Stimulated activated naive B cell treated with anti-CD40 and anti-IgM and Interleukin-4, amounts not matched to agents 10 μg/mL and 1 μg/mL and 100 μg/mL, for 72 hours (primary cell): Measurements from ENCODE around the gene SPHK1.

ENCODE experiments used
- ATAC-seq, 2 donors: fragments of 150-1000 bp; cut with Tn5 transposase; replicated peaks; 2 replicates each; pipeline ENCODE4 v1.10.0; 2021; ENCODE audit warnings: moderate library complexity in 1 of 2
- DNase-seq: peaks from one replicate; pipeline ENCODE4 v3.0.0; 2021
- H3K27ac Mint-ChIP-seq: one replicate; pipeline ENCODE4 v1.8.0; 2022; ENCODE audit warnings: mild to moderate bottlenecking, mixed read lengths
- H3K27me3 Mint-ChIP-seq, 2 donors: one replicate each; pipeline ENCODE4 v1.8.0; 2022; ENCODE audit warnings: mixed read lengths in 2 of 2
- H3K36me3 Mint-ChIP-seq, 2 donors: one replicate each; pipeline ENCODE4 v1.8.0; 2022; ENCODE audit warnings: mixed read lengths in 2 of 2, mild to moderate bottlenecking in 1 of 2
- H3K4me1 Mint-ChIP-seq, 2 donors: one replicate each; pipeline ENCODE4 v1.8.0; 2022; ENCODE audit warnings: mixed read lengths in 2 of 2, mild to moderate bottlenecking in 1 of 2
- H3K4me3 Mint-ChIP-seq, 2 donors: one replicate each; pipeline ENCODE4 v1.8.0; 2022; ENCODE audit warnings: mild to moderate bottlenecking in 2 of 2, mixed read lengths in 2 of 2, moderate library complexity in 1 of 2
- H3K9me3 Mint-ChIP-seq, 2 donors: one replicate each; pipeline ENCODE4 v1.8.0; 2022; ENCODE audit warnings: mixed read lengths in 2 of 2, mild to moderate bottlenecking in 1 of 2

SPHK1 gene

GRCh38 chr17:76417499-76418143 is 33.2 kb downstream of the SPHK1 start:
- ATAC-seq: peak in 1 of 2 donors; percentile 19
- Mint-ChIP-seq H3K27ac (peak overlapping the region; percentile 73), H3K4me1 (peaks cover 48 to 78% of the 10 kb centered on the region in 2 donors), H3K36me3 (peaks cover 16 to 34% of the 10 kb centered on the region in 2 donors), H3K27me3 (no peaks in the 10 kb centered on the region), H3K4me3 (peak overlapping the region in 1 of 2 donors; percentile 19), H3K9me3 (no peaks in the 10 kb centered on the region)
- DNase-seq: no peak

GRCh38 chr17:76419576-76420260 is 35.3 kb downstream of the SPHK1 start:
- Mint-ChIP-seq H3K36me3 (peaks cover 17 to 38% of the 10 kb centered on the region in 2 donors), H3K27me3 (no peaks in the 10 kb centered on the region), H3K9me3 (no peaks in the 10 kb centered on the region), H3K4me1 (peaks cover 47 to 70% of the 10 kb centered on the region in 2 donors), H3K27ac (no peak overlapping the region), H3K4me3 (no peak overlapping the region)
- DNase-seq (no peak), ATAC-seq (no peak)

- H3K27ac Mint-ChIP-seq: peak overlapping the region; percentile 43
- DNase-seq (no peak), ATAC-seq (no peak)
- H3K36me3 Mint-ChIP-seq: peaks cover 19 to 42% of the 10 kb centered on the region in 2 donors
- H3K4me3 Mint-ChIP-seq: no peak overlapping the region
- H3K4me1 Mint-ChIP-seq: peaks cover 47 to 69% of the 10 kb centered on the region in 2 donors
- no peaks in the 10 kb centered on the region for H3K27me3 Mint-ChIP-seq
- H3K9me3 Mint-ChIP-seq: no peaks in the 10 kb centered on the region
Observed at GRCh38 chr17:76420356-76421043, 36.1 kb downstream of the SPHK1 start.

- Mint-ChIP-seq H3K27me3 (no peaks in the 10 kb centered on the region), H3K36me3 (peaks cover 22 to 46% of the 10 kb centered on the region in 2 donors), H3K27ac (peak overlapping the region; percentile 43), H3K4me3 (no peak overlapping the region), H3K9me3 (no peaks in the 10 kb centered on the region), H3K4me1 (peaks cover 52 to 74% of the 10 kb centered on the region in 2 donors)
- DNase-seq (no peak), ATAC-seq (no peak)
Observed at GRCh38 chr17:76421044-76421407, 36.6 kb downstream of the SPHK1 start.

GRCh38 chr17:76422406-76422805 is 38.0 kb downstream of the SPHK1 start:
- DNase-seq: no peak
- H3K27me3 Mint-ChIP-seq: no peaks in the 10 kb centered on the region
- no peak for ATAC-seq
- peaks cover 55 to 77% of the 10 kb centered on the region in 2 donors for H3K4me1 Mint-ChIP-seq
- H3K36me3 Mint-ChIP-seq: peaks cover 20 to 42% of the 10 kb centered on the region in 2 donors
- no peaks in the 10 kb centered on the region for H3K9me3 Mint-ChIP-seq
- peak overlapping the region in 1 of 2 donors; percentile 29 for H3K4me3 Mint-ChIP-seq
- H3K27ac Mint-ChIP-seq: no peak overlapping the region

GRCh38 chr17:76422860-76423259 is 38.5 kb downstream of the SPHK1 start:
- DNase-seq (no peak), ATAC-seq (no peak)
- Mint-ChIP-seq H3K27me3 (no peaks in the 10 kb centered on the region), H3K9me3 (no peaks in the 10 kb centered on the region), H3K4me1 (peaks cover 55 to 77% of the 10 kb centered on the region in 2 donors), H3K4me3 (peak overlapping the region; percentile 29 to 65), H3K27ac (peak overlapping the region; percentile 95), H3K36me3 (peaks cover 15 to 38% of the 10 kb centered on the region in 2 donors)

GRCh38 chr17:76426853-76427252 is 42.4 kb downstream of the SPHK1 start:
- Mint-ChIP-seq H3K4me1 (peaks cover 51 to 75% of the 10 kb centered on the region in 2 donors), H3K36me3 (peaks cover 9 to 18% of the 10 kb centered on the region in 2 donors), H3K9me3 (no peaks in the 10 kb centered on the region), H3K27me3 (no peaks in the 10 kb centered on the region), H3K4me3 (no peak overlapping the region), H3K27ac (no peak overlapping the region)
- ATAC-seq (no peak), DNase-seq (no peak)

- peaks cover 46 to 75% of the 10 kb centered on the region in 2 donors for H3K4me1 Mint-ChIP-seq
- H3K27ac Mint-ChIP-seq: no peak overlapping the region
- DNase-seq (no peak), ATAC-seq (peak; percentile 75 to 83)
- H3K4me3 Mint-ChIP-seq: peak overlapping the region; percentile 2 to 20
- no peaks in the 10 kb centered on the region for H3K9me3 Mint-ChIP-seq
- no peaks in the 10 kb centered on the region for H3K27me3 Mint-ChIP-seq
- peaks cover 8 to 12% of the 10 kb centered on the region in 2 donors for H3K36me3 Mint-ChIP-seq
Observed at GRCh38 chr17:76427501-76428231, 43.3 kb downstream of the SPHK1 start.

GRCh38 chr17:76428511-76428910 is 44.1 kb downstream of the SPHK1 start:
- H3K27me3 Mint-ChIP-seq: no peaks in the 10 kb centered on the region
- H3K27ac Mint-ChIP-seq: peak overlapping the region; percentile 15
- peaks cover 6 to 11% of the 10 kb centered on the region in 2 donors for H3K36me3 Mint-ChIP-seq
- peaks cover 44 to 76% of the 10 kb centered on the region in 2 donors for H3K4me1 Mint-ChIP-seq
- no peak overlapping the region for H3K4me3 Mint-ChIP-seq
- no peaks in the 10 kb centered on the region for H3K9me3 Mint-ChIP-seq
- DNase-seq (no peak), ATAC-seq (no peak)

GRCh38 chr17:76431509-76431908 is 47.1 kb downstream of the SPHK1 start:
- DNase-seq (no peak), ATAC-seq (no peak)
- no peaks in the 10 kb centered on the region for H3K9me3 Mint-ChIP-seq
- H3K4me3 Mint-ChIP-seq: no peak overlapping the region
- H3K27me3 Mint-ChIP-seq: no peaks in the 10 kb centered on the region
- peaks cover 59 to 88% of the 10 kb centered on the region in 2 donors for H3K4me1 Mint-ChIP-seq
- H3K27ac Mint-ChIP-seq: no peak overlapping the region
- peaks cover 2 to 15% of the 10 kb centered on the region in 2 donors for H3K36me3 Mint-ChIP-seq

- Mint-ChIP-seq H3K4me1 (peaks cover 58 to 86% of the 10 kb centered on the region in 2 donors), H3K9me3 (no peaks in the 10 kb centered on the region), H3K36me3 (peaks cover 2 to 18% of the 10 kb centered on the region in 2 donors), H3K4me3 (no peak overlapping the region), H3K27me3 (no peaks in the 10 kb centered on the region), H3K27ac (no peak overlapping the region)
- DNase-seq: no peak
- no peak for ATAC-seq
Observed at GRCh38 chr17:76432004-76432403, 47.6 kb downstream of the SPHK1 start.

GRCh38 chr17:76432712-76433336 is 48.4 kb downstream of the SPHK1 start:
- no peaks in the 10 kb centered on the region for H3K9me3 Mint-ChIP-seq
- no peaks in the 10 kb centered on the region for H3K27me3 Mint-ChIP-seq
- peaks cover 51 to 79% of the 10 kb centered on the region in 2 donors for H3K4me1 Mint-ChIP-seq
- H3K27ac Mint-ChIP-seq: peak overlapping the region; percentile 73
- no peak overlapping the region for H3K4me3 Mint-ChIP-seq
- peaks cover 2 to 18% of the 10 kb centered on the region in 2 donors for H3K36me3 Mint-ChIP-seq
- DNase-seq (no peak), ATAC-seq (peak; percentile 64 to 76)

GRCh38 chr17:76433693-76434092 is 49.3 kb downstream of the SPHK1 start:
- Mint-ChIP-seq H3K9me3 (no peaks in the 10 kb centered on the region), H3K4me1 (peaks cover 49 to 79% of the 10 kb centered on the region in 2 donors), H3K27ac (peak overlapping the region; percentile 73), H3K4me3 (peak overlapping the region; percentile 17 to 35), H3K27me3 (no peaks in the 10 kb centered on the region), H3K36me3 (peaks cover 3 to 21% of the 10 kb centered on the region in 2 donors)
- ATAC-seq (peak in 1 of 2 donors; percentile 27), DNase-seq (no peak)
